ENCODE measurements around the gene HBZ. TPM values are rescaled to one million over a fixed set of nuclear protein-coding genes. Genes with fewer than 3 reads are reported as not detected.
"Not testable (repeated sequence)": the region's sequence is repeated elsewhere in the genome, so short reads cannot be mapped to it uniquely, and the experiment has no call there.

HBZ gene
- total and polyA plus RNA-seq, 7 experiments from 2014 or later, result not detected

- Histone ChIP-seq H3K36me3 (ENCODE audit: control insufficient read depth in 2 of 3, insufficient read depth in 3 of 3, low read length in 3 of 3) (no peaks in the 10 kb centered on the region), H3K4me1 (ENCODE audit: control insufficient read depth in 2 of 2, insufficient read depth in 2 of 2, low read length in 2 of 2) (no peaks in the 10 kb centered on the region), H3K4me3 (ENCODE audit: low read length) (no peak overlapping the region), H3K27me3 (ENCODE audit: control insufficient read depth in 2 of 2, insufficient read depth in 2 of 2, low read length in 2 of 2) (no peaks in the 10 kb centered on the region), H3K27ac (ENCODE audit: low read depth, low read length) (no peak overlapping the region), H3K9me3 (ENCODE audit: control insufficient read depth in 2 of 3, low read length in 3 of 3) (no peaks in the 10 kb centered on the region)
- ATAC-seq (no peak), DNase-seq (no peak)
- no peaks in the 10 kb centered on the region for H3K36me3 Mint-ChIP-seq
- no peak overlapping the region for H3K4me3 Mint-ChIP-seq
- H3K9me3 Mint-ChIP-seq, result no peaks in the 10 kb centered on the region
- peaks cover 5 to 15% (median 13%) of the 10 kb centered on the region in 5 donors for H3K27me3 Mint-ChIP-seq
- ChIA-PET CTCF (no interaction called here), POLR2A (no interaction called here)
- intact Hi-C loops (cut with micrococcal nuclease), result no loop called here
- H3K4me1 Mint-ChIP-seq, result peaks cover 0 to 5% (median 3%) of the 10 kb centered on the region in 7 donors
- H3K27ac Mint-ChIP-seq, result no peak overlapping the region
These were observed 9.4 kb upstream of the HBZ start for GRCh38 chr16:143047-143446.

DNA sequence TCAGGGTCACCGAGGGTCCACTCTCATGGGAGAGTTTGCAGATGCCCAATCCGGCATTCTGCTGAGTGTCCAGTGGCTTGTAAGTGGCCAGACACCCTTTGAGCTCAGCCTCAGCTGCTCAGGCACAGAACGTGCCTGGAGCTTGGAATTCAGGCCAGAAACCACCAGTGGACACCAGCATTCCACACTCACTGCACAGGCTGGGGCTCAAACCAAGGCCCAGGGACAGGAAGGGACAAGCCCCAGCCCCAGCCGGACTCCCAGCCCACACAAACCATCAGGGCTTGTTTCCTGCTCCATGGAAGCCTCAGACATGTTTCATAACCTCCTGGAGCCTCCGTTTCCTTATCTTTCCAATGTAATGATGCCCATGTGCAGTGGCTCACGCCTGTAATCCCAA is 9.0 kb upstream of the HBZ start:
- Histone ChIP-seq H3K36me3 (ENCODE audit: control insufficient read depth in 2 of 3, insufficient read depth in 3 of 3, low read length in 3 of 3) (no peaks in the 10 kb centered on the region), H3K4me3 (ENCODE audit: low read length) (no peak overlapping the region), H3K9me3 (ENCODE audit: control insufficient read depth in 2 of 3, low read length in 3 of 3) (no peaks in the 10 kb centered on the region), H3K27me3 (ENCODE audit: control insufficient read depth in 2 of 2, insufficient read depth in 2 of 2, low read length in 2 of 2) (no peaks in the 10 kb centered on the region), H3K4me1 (ENCODE audit: control insufficient read depth in 2 of 2, insufficient read depth in 2 of 2, low read length in 2 of 2) (no peaks in the 10 kb centered on the region), H3K27ac (ENCODE audit: low read depth, low read length) (no peak overlapping the region)
- H3K27me3 Mint-ChIP-seq, result peaks cover 5 to 15% (median 13%) of the 10 kb centered on the region in 5 donors
- no peaks in the 10 kb centered on the region for H3K36me3 Mint-ChIP-seq
- peaks cover 0 to 5% (median 3%) of the 10 kb centered on the region in 7 donors for H3K4me1 Mint-ChIP-seq
- H3K27ac Mint-ChIP-seq, result no peak overlapping the region
- intact Hi-C loops (cut with micrococcal nuclease), result no loop called here
- H3K4me3 Mint-ChIP-seq, result no peak overlapping the region
- no peaks in the 10 kb centered on the region for H3K9me3 Mint-ChIP-seq
- ChIA-PET POLR2A (no interaction called here), CTCF (no interaction called here)
- no peak for DNase-seq
- ATAC-seq, result no peak

GRCh38 chr16:144797-145252 is 7.6 kb upstream of the HBZ start:
- ATAC-seq (no peak), DNase-seq (no peak)
- no peaks in the 10 kb centered on the region for H3K36me3 ChIP-seq (ENCODE audit: control insufficient read depth in 2 of 3, insufficient read depth in 3 of 3, low read length in 3 of 3)
- H3K27me3 ChIP-seq (ENCODE audit: control insufficient read depth in 2 of 2, insufficient read depth in 2 of 2, low read length in 2 of 2), result no peaks in the 10 kb centered on the region
- no peaks in the 10 kb centered on the region for H3K36me3 Mint-ChIP-seq
- no peak overlapping the region for H3K4me3 ChIP-seq (ENCODE audit: low read length)
- ChIA-PET CTCF (no interaction called here), POLR2A (no interaction called here)
- H3K27ac Mint-ChIP-seq, result no peak overlapping the region
- H3K9me3 ChIP-seq (ENCODE audit: control insufficient read depth in 2 of 3, low read length in 3 of 3), result no peaks in the 10 kb centered on the region
- no peak overlapping the region for H3K27ac ChIP-seq (ENCODE audit: low read depth, low read length)
- H3K4me1 Mint-ChIP-seq, result no peaks in the 10 kb centered on the region
- H3K4me1 ChIP-seq (ENCODE audit: control insufficient read depth in 2 of 2, insufficient read depth in 2 of 2, low read length in 2 of 2), result no peaks in the 10 kb centered on the region
- H3K9me3 Mint-ChIP-seq, result no peaks in the 10 kb centered on the region
- intact Hi-C loops (cut with micrococcal nuclease), result no loop called here
- H3K27me3 Mint-ChIP-seq, result peaks cover 5 to 26% (median 22%) of the 10 kb centered on the region in 5 donors
- no peak overlapping the region for H3K4me3 Mint-ChIP-seq

DNA sequence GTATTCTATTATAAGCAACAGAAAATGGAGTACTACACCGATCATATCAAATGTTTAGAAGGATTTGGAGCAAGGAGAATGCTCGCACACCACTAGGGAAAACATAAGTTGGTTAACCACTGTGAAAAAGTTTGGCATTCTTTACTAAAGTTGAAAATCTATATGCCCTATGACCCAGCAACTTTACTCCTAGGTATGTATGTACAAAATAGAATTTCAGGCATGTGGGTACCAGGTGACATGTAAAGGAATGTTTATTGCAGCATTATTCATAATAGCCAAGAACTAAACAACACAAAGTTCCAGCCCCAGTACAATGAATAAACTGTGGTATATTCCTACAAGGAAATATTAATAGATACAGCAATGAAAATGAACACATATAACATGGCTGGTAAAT is 5.8 kb upstream of the HBZ start:
- Histone ChIP-seq H3K4me1 (ENCODE audit: control insufficient read depth in 2 of 2, insufficient read depth in 2 of 2, low read length in 2 of 2) (no peaks in the 10 kb centered on the region), H3K4me3 (ENCODE audit: low read length) (no peak overlapping the region), H3K36me3 (ENCODE audit: control insufficient read depth in 2 of 3, insufficient read depth in 3 of 3, low read length in 3 of 3) (no peaks in the 10 kb centered on the region), H3K27ac (ENCODE audit: low read depth, low read length) (no peak overlapping the region), H3K9me3 (ENCODE audit: control insufficient read depth in 2 of 3, low read length in 3 of 3) (no peaks in the 10 kb centered on the region), H3K27me3 (ENCODE audit: control insufficient read depth in 2 of 2, insufficient read depth in 2 of 2, low read length in 2 of 2) (no peaks in the 10 kb centered on the region)
- no peaks in the 10 kb centered on the region for H3K36me3 Mint-ChIP-seq
- ATAC-seq (no peak), DNase-seq (no peak)
- intact Hi-C loops (cut with micrococcal nuclease), result no loop called here
- H3K4me1 Mint-ChIP-seq, result no peaks in the 10 kb centered on the region
- ChIA-PET POLR2A (interaction anchor here (0.6 kb wide), 1 partner anchor 503 kb away, joined by 3 read pairs; no protein-coding TSS in a partner anchor), CTCF (no interaction called here)
- H3K27me3 Mint-ChIP-seq, result peaks cover 5 to 30% (median 25%) of the 10 kb centered on the region in 5 donors
- no peak overlapping the region for H3K4me3 Mint-ChIP-seq
- no peaks in the 10 kb centered on the region for H3K9me3 Mint-ChIP-seq
- H3K27ac Mint-ChIP-seq, result no peak overlapping the region

DNA sequence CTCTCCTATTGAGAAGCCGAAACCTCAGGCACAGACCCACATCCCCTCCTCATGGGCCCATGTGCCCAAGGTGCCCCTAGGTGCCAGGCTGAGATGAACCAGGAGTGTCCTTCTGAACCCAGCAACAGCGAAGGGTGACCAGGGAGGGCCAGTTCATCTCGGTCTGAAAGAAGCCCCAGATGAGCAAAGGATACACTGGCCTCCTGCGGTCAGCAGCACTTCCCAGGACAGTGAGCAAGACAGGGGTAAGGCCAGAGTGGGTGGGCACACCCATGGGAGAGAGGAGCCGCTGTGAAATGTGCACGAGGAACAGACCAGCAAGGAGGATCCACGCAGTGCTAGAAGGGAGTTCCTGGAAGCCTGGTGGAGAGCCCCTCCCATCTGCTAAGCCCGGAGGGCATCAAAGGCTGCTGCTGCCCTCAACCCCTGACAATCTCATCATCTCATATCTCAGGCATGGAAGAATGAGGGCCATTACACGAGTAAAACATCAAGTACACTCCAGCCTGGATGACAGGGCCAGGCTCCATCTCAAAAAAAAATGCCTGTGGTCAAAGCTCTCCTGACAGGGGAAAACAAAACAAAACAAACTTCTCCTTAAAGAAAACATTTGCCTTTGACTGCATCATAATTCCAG is 3.3 kb upstream of the HBZ start:
- Mint-ChIP-seq H3K4me1 (no peaks in the 10 kb centered on the region), H3K36me3 (no peaks in the 10 kb centered on the region), H3K9me3 (no peaks in the 10 kb centered on the region), H3K27me3 (peaks cover 5 to 39% (median 19%) of the 10 kb centered on the region in 5 donors), H3K4me3 (no peak overlapping the region), H3K27ac (peak overlapping the region in 1 of 9 donors; percentile 80)
- H3K9me3 ChIP-seq (ENCODE audit: control insufficient read depth in 2 of 3, low read length in 3 of 3), result no peaks in the 10 kb centered on the region
- H3K4me1 ChIP-seq (ENCODE audit: control insufficient read depth in 2 of 2, insufficient read depth in 2 of 2, low read length in 2 of 2), result no peaks in the 10 kb centered on the region
- no peaks in the 10 kb centered on the region for H3K27me3 ChIP-seq (ENCODE audit: control insufficient read depth in 2 of 2, insufficient read depth in 2 of 2, low read length in 2 of 2)
- ChIA-PET CTCF (no interaction called here), POLR2A (no interaction called here)
- ATAC-seq, result no peak
- H3K36me3 ChIP-seq (ENCODE audit: control insufficient read depth in 2 of 3, insufficient read depth in 3 of 3, low read length in 3 of 3), result no peaks in the 10 kb centered on the region
- H3K4me3 ChIP-seq (ENCODE audit: low read length), result no peak overlapping the region
- no peak for DNase-seq
- intact Hi-C loops (cut with micrococcal nuclease), result no loop called here
- H3K27ac ChIP-seq (ENCODE audit: low read depth, low read length), result no peak overlapping the region

DNA sequence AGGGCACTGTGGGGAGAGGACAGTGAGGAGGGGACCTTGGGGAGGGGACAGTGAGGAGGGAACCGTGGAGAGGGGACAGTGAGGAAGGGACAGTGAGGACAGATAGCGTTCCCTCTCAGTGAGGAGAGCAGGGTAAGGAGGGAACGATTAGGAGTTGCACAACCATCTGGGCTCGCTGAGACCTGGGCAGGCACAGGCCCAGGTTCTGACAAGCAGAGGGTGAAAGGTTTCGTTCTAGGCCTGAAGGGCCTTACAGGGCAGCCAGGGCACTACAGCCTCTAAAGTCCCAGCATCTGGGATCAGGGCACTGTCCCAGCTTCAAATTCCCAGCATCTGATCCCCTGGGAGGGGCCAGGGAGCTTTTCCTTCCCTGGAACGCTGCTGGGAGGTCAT is 681 bp downstream of the HBZ start:
- H3K27ac Mint-ChIP-seq; intact Hi-C loops (cut with micrococcal nuclease); DNase-seq; ATAC-seq; H3K4me3 ChIP-seq (ENCODE audit: low read length); POLR2A ChIA-PET; H3K4me1 ChIP-seq (ENCODE audit: control insufficient read depth in 2 of 2, insufficient read depth in 2 of 2, low read length in 2 of 2); H3K9me3 ChIP-seq (ENCODE audit: control insufficient read depth in 2 of 3, low read length in 3 of 3); H3K27ac ChIP-seq (ENCODE audit: low read depth, low read length); H3K9me3 Mint-ChIP-seq; H3K36me3 ChIP-seq (ENCODE audit: control insufficient read depth in 2 of 3, insufficient read depth in 3 of 3, low read length in 3 of 3); H3K27me3 ChIP-seq (ENCODE audit: control insufficient read depth in 2 of 2, insufficient read depth in 2 of 2, low read length in 2 of 2); H3K36me3 Mint-ChIP-seq; H3K4me1 Mint-ChIP-seq; CTCF ChIA-PET: not testable (repeated sequence)
- peaks cover 19 to 51% (median 37%) of the 10 kb centered on the region in 5 donors for H3K27me3 Mint-ChIP-seq
- peak overlapping the region in 4 of 10 donors; percentile 25 to 60 (median 46) for H3K4me3 Mint-ChIP-seq

DNA sequence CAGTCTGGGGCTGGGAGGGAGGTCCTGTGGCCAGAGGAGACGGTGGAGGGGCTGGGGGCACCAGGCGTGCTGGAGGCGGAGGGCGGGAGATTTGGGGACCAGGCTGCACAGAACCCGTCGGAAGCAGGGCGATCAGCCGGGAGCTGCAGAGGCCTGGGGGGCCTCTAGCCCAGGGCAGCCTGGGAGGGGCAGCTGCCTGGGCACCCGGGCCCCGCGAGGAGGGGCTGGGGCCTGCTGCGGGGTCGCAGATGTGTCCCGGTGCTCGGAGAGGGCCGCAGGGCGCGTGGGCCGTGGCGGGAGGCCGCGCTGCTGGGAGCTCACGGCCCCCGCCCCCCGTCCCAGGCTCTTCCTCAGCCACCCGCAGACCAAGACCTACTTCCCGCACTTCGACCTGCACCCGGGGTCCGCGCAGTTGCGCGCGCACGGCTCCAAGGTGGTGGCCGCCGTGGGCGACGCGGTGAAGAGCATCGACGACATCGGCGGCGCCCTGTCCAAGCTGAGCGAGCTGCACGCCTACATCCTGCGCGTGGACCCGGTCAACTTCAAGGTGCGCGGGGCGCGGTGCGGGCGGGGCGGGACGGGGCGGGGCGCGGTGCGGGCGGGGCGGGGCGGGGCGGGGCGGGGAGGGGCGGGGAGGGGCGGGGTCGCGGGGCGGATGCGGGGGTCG is 1.2 kb downstream of the HBZ start:
- H3K36me3 Mint-ChIP-seq; H3K4me3 ChIP-seq (ENCODE audit: low read length); H3K9me3 Mint-ChIP-seq; POLR2A ChIA-PET; H3K27me3 ChIP-seq (ENCODE audit: control insufficient read depth in 2 of 2, insufficient read depth in 2 of 2, low read length in 2 of 2); H3K27ac ChIP-seq (ENCODE audit: low read depth, low read length); ATAC-seq; H3K27ac Mint-ChIP-seq; H3K36me3 ChIP-seq (ENCODE audit: control insufficient read depth in 2 of 3, insufficient read depth in 3 of 3, low read length in 3 of 3); H3K4me1 Mint-ChIP-seq; DNase-seq; H3K4me1 ChIP-seq (ENCODE audit: control insufficient read depth in 2 of 2, insufficient read depth in 2 of 2, low read length in 2 of 2); CTCF ChIA-PET; H3K9me3 ChIP-seq (ENCODE audit: control insufficient read depth in 2 of 3, low read length in 3 of 3): not testable (repeated sequence)
- Mint-ChIP-seq H3K4me3 (peak overlapping the region in 1 of 10 donors; percentile 79), H3K27me3 (peaks cover 23 to 51% (median 36%) of the 10 kb centered on the region in 5 donors)
- intact Hi-C loops (cut with micrococcal nuclease), result loop anchor here in 1 of 2 donors (1.0 kb wide), 1 partner anchor 28 kb away; no protein-coding TSS in a partner anchor
